B cell (primary cell): ENCODE results near the gene HOOK2. TPM values are rescaled to one million over a fixed set of nuclear protein-coding genes. Genes with fewer than 3 reads are reported as not detected.

Experiments used
- ATAC-seq: fragments of 200-7000 bp; cut with Tn5 transposase; one replicate; pipeline ENCODE4 v1.10.0; 2021; ENCODE audit warnings: low read depth, mild to moderate bottlenecking, moderate number of reproducible peaks, moderate library complexity
- CTCF ChIA-PET: fragments of 350-600 bp; sonication (Branson Sonifier 250); formaldehyde crosslinking; loops from one replicate; lab custom pipeline; 2021; ENCODE audit warnings: antibody characterized with exemption, inconsistent platforms; lab: Charles Lee
- POLR2A ChIA-PET: fragments of 350-600 bp; sonication (Branson Sonifier 250); formaldehyde crosslinking; loops from one replicate; lab custom pipeline; 2021; ENCODE audit warnings: antibody characterized with exemption; lab: Charles Lee
- DNase-seq: peaks from one replicate; pipeline ENCODE4 v3.0.0; 2013
- H2AFZ ChIP-seq: 2 replicates; pipeline ENCODE4 v1.6.1; 2012; ENCODE audit warnings: mild to moderate bottlenecking, low read depth, low read length; ENCODE audit not compliant: insufficient read depth, poor library complexity, severe bottlenecking
- H3K27ac ChIP-seq, 2 donors: 1 replicate in 1 of 2; 2 replicates in 1 of 2; pipeline ENCODE4 v1.5.1; 2012 to 2013; ENCODE audit warnings: low read length in 2 of 2, mild to moderate bottlenecking in 2 of 2, moderate library complexity in 1 of 2
- H3K27me3 ChIP-seq, 4 experiments: fragments of 200-600 bp in 1 of 4; sonication (generic) in 1 of 4; replicated peaks in 1 of 4; 1 replicate in 2 of 4; 2 replicates in 2 of 4; pipeline versions ENCODE4 v1.6.1 to v1.7.0; 2013 to 2016; ENCODE audit warnings: low read length in 3 of 4, mild to moderate bottlenecking in 2 of 4, mixed read lengths in 1 of 4, moderate library complexity in 1 of 4; ENCODE audit not compliant: insufficient read depth in 4 of 4, control insufficient read depth in 3 of 4; ENCODE audit errors: control extremely low read depth in 1 of 4
- H3K36me3 ChIP-seq, 2 experiments: replicated peaks in 1 of 2; 1 replicate in 1 of 2; 2 replicates in 1 of 2; pipeline versions ENCODE4 v1.6.1 to v1.7.1; 2013; ENCODE audit warnings: low read length in 1 of 2; ENCODE audit not compliant: insufficient read depth in 2 of 2, control insufficient read depth in 1 of 2; ENCODE audit errors: control extremely low read depth in 1 of 2, extremely low read depth in 1 of 2
- H3K4me1 ChIP-seq, 2 donors: fragments of 200-600 bp in 1 of 2; sonication (generic) in 1 of 2; 1 replicate in 1 of 2; 2 replicates in 1 of 2; pipeline versions ENCODE4 v1.5.1 to v1.6.1; 2013 to 2017; ENCODE audit warnings: low read length in 2 of 2; ENCODE audit not compliant: control insufficient read depth in 2 of 2, insufficient read depth in 2 of 2
- H3K4me2 ChIP-seq: replicated peaks from 2 replicates; pipeline ENCODE3; 2012; ENCODE audit warnings: mild to moderate bottlenecking, low read depth, low read length; ENCODE audit not compliant: poor library complexity, severe bottlenecking
- H3K4me3 ChIP-seq, 5 experiments: fragments of 200-600 bp in 1 of 5; sonication (generic) in 1 of 5; 1 replicate in 3 of 5; 2 replicates in 2 of 5; pipeline versions ENCODE4 v1.5.1 to v1.7.0; 2011 to 2016; ENCODE audit warnings: low read length in 4 of 5, mild to moderate bottlenecking in 4 of 5, low read depth in 2 of 5, control low read depth in 1 of 5, moderate library complexity in 1 of 5; ENCODE audit not compliant: insufficient read depth in 1 of 5; ENCODE audit errors: control extremely low read depth in 1 of 5, extremely low read depth in 1 of 5
- H3K79me2 ChIP-seq: fragments of 200-600 bp; sonication (generic); one replicate; pipeline ENCODE4 v1.6.0; 2016; ENCODE audit warnings: low read length; ENCODE audit not compliant: control insufficient read depth, insufficient read depth
- H3K9ac ChIP-seq: fragments of 200-600 bp; sonication (generic); 2 replicates; pipeline ENCODE4 v1.6.1; 2017; ENCODE audit warnings: mild to moderate bottlenecking, low read length, moderate library complexity
- H3K9me3 ChIP-seq, 3 donors: one replicate each; pipeline versions ENCODE4 v1.6.1 to v1.7.1; 2013; ENCODE audit warnings: low read length in 2 of 3; ENCODE audit not compliant: control insufficient read depth in 2 of 3, insufficient read depth in 1 of 3; ENCODE audit errors: control extremely low read depth in 1 of 3
- H4K20me1 ChIP-seq: 2 replicates; pipeline ENCODE4 v1.6.0; 2012; ENCODE audit warnings: mild to moderate bottlenecking, low read length; ENCODE audit not compliant: insufficient read depth, control insufficient read depth, poor library complexity, severe bottlenecking
- H3K27ac Mint-ChIP-seq: one replicate; pipeline ENCODE4 v1.8.0; 2021; ENCODE audit warnings: mixed read lengths
- H3K27me3 Mint-ChIP-seq: one replicate; pipeline ENCODE4 v1.8.0; 2021; ENCODE audit warnings: mixed read lengths
- H3K4me1 Mint-ChIP-seq: one replicate; pipeline ENCODE4 v1.8.0; 2021; ENCODE audit warnings: mixed read lengths
- H3K4me3 Mint-ChIP-seq: one replicate; pipeline ENCODE4 v1.8.0; 2021; ENCODE audit warnings: mixed read lengths
- H3K9me3 Mint-ChIP-seq: one replicate; pipeline ENCODE4 v1.8.0; 2022; ENCODE audit warnings: mixed read lengths; ENCODE audit not compliant: insufficient read depth
- CTCF ChIP-seq: fragments of 200-600 bp; IDR thresholded peaks from one replicate; pipeline ENCODE4 v1.8.0; 2022; ENCODE audit warnings: antibody characterized with exemption, mild to moderate bottlenecking
- EZH2 ChIP-seq: IDR thresholded peaks from 2 replicates; pipeline ENCODE4 v1.6.1; 2012; ENCODE audit warnings: borderline replicate concordance, low read depth, mild to moderate bottlenecking, moderate library complexity, low read length; ENCODE audit not compliant: insufficient read depth, poor library complexity, severe bottlenecking
- WGBS: methylation state at CpG from one replicate; pipeline ENCODE4 v1.1.5; 2013; ENCODE audit warnings: missing lambda C conversion rate; ENCODE audit not compliant: insufficient coverage; 5-methylcytosine and 5-hydroxymethylcytosine counted together
- intact Hi-C: fragments of 100-400 bp; cut with micrococcal nuclease; formaldehyde crosslinking; loops from one replicate; pipeline ENCODE4 v1.10.0; 2022
- polyA plus RNA-seq: library from polyadenylated mRNA; depleted of rRNA; stranded (reverse); fragments of >200 nt; gene quantifications from 2 replicates; pipeline ENCODE4 v1.2.3, GENCODE V29; 2012
- total RNA-seq, 2 donors: library from RNA; stranded (reverse); fragments of 120-200 nt in 1 of 2; gene quantifications; 1 replicate in 1 of 2; 2 replicates in 1 of 2; pipeline versions ENCODE4 v1.2.3 to v1.2.4, GENCODE V29; 2013 to 2022

HOOK2 gene
- total and polyA plus RNA-seq, 2 donors (not counting 1 experiment from before 2014, with no cell fraction given), result 30.3 to 33.4 TPM

GRCh38 chr19:12815088-12815487 is 39.7 kb upstream of the HOOK2 start:
- H2AFZ ChIP-seq, result no peak overlapping the region
- Mint-ChIP-seq H3K4me3 (no peak overlapping the region), H3K9me3 (no peaks in the 10 kb centered on the region), H3K27me3 (no peaks in the 10 kb centered on the region), H3K27ac (no peak overlapping the region), H3K4me1 (no peaks in the 10 kb centered on the region)
- intact Hi-C loops, result no loop called here
- ATAC-seq (no peak), DNase-seq (no peak)
- H4K20me1 ChIP-seq, result no peaks in the 10 kb centered on the region
- H3K79me2 ChIP-seq, result no peaks in the 10 kb centered on the region
- no peaks in the 10 kb centered on the region for H3K9me3 ChIP-seq
- no peaks in the 10 kb centered on the region for H3K4me1 ChIP-seq
- H3K4me2 ChIP-seq, result no peak overlapping the region
- POLR2A ChIA-PET, result no interaction called here
- no peak overlapping the region for H3K9ac ChIP-seq
- no peak overlapping the region for H3K27ac ChIP-seq
- no peak for TF ChIP-seq CTCF
- TF ChIP-seq EZH2, result no peak
- WGBS, result 98% methylated on average over 5 of the region's 7 CpGs
- peaks cover 3 to 5% of the 10 kb centered on the region in 2 experiments for H3K36me3 ChIP-seq
- H3K27me3 ChIP-seq, result no peaks in the 10 kb centered on the region
- CTCF ChIA-PET, result interaction anchor here (1.5 to 2.1 kb wide), 3 partner anchors 10 to 49 kb away, joined by 3 to 9 read pairs (median 5); no protein-coding TSS in a partner anchor
- H3K4me3 ChIP-seq, result no peak overlapping the region
